PC-3 (cell line): ENCODE measurements around the gene TAX1BP3. TPM values are rescaled to one million over a fixed set of nuclear protein-coding genes. Genes with fewer than 3 reads are reported as not detected.

Source experiments
- ATAC-seq: fragments of 200-7000 bp; cut with Tn5 transposase; 2 replicates; pipeline ENCODE4 v1.9.1; 2020; ENCODE audit warnings: mild to moderate bottlenecking, moderate library complexity
- BruUV-seq: library from RNA; stranded (reverse); fragments of 400-500 nt; replicated peaks from 2 replicates; lab custom pipeline; 2021; lab: Mats Ljungman, UMichigan
- CTCF ChIA-PET: fragments of 300-600 bp; sonication (Branson Sonifier 250); formaldehyde crosslinking; loops from one replicate; lab custom pipeline; 2022; ENCODE audit warnings: antibody characterized with exemption; lab: Charles Lee
- POLR2A ChIA-PET: fragments of 300-600 bp; sonication (Branson Sonifier 250); formaldehyde crosslinking; loops from one replicate; lab custom pipeline; 2022; ENCODE audit warnings: antibody characterized with exemption; ENCODE audit not compliant: unreplicated experiment; lab: Charles Lee
- DNase-seq: peaks from one replicate; pipeline ENCODE4 v3.0.0-alpha.2; 2015
- H2AFZ ChIP-seq: fragments of 300-600 bp; sonication (generic); 2 replicates; pipeline ENCODE4 v1.6.0; 2016; ENCODE audit warnings: antibody characterized with exemption, low read length
- H3F3A ChIP-seq: fragments of 300-600 bp; sonication (generic); one replicate; pipeline ENCODE4 v1.6.0; 2017; ENCODE audit warnings: antibody characterized with exemption, low read length, control low read depth, mild to moderate bottlenecking; ENCODE audit not compliant: unreplicated experiment
- H3K27ac ChIP-seq: fragments of 300-600 bp; sonication (generic); 2 replicates; pipeline ENCODE4 v1.5.1; 2016; ENCODE audit warnings: mild to moderate bottlenecking, low read length
- H3K27me3 ChIP-seq: fragments of 300-600 bp; sonication (generic); 2 replicates; pipeline ENCODE4 v1.6.1; 2016; ENCODE audit warnings: low read length, mixed read lengths
- H3K36me3 ChIP-seq: fragments of 300-600 bp; sonication (generic); 2 replicates; pipeline ENCODE4 v1.6.1; 2016; ENCODE audit warnings: low read depth, mixed run types, low read length, mixed read lengths
- H3K4me1 ChIP-seq: fragments of 300-600 bp; sonication (generic); 2 replicates; pipeline ENCODE4 v1.5.1; 2016; ENCODE audit warnings: low read length; ENCODE audit not compliant: insufficient read depth
- H3K4me2 ChIP-seq: fragments of 300-600 bp; sonication (generic); 2 replicates; pipeline ENCODE4 v1.6.0; 2016; ENCODE audit warnings: low read length
- H3K4me3 ChIP-seq: fragments of 300-600 bp; sonication (generic); 2 replicates; pipeline ENCODE4 v1.5.1; 2016; ENCODE audit warnings: mild to moderate bottlenecking, low read length, mixed read lengths
- H3K79me2 ChIP-seq: fragments of 300-600 bp; sonication (generic); 2 replicates; pipeline ENCODE4 v1.6.1; 2017; ENCODE audit warnings: low read length, mixed read lengths
- H3K9ac ChIP-seq: fragments of 300-600 bp; sonication (generic); 2 replicates; pipeline ENCODE4 v1.6.0; 2016; ENCODE audit warnings: mild to moderate bottlenecking, low read length
- H3K9me2 ChIP-seq: fragments of 300-600 bp; sonication (generic); replicated peaks from 2 replicates; pipeline ENCODE4 v1.6.1; 2016; ENCODE audit warnings: mixed run types, low read length, mixed read lengths
- H3K9me3 ChIP-seq: fragments of 300-600 bp; sonication (generic); 2 replicates; pipeline ENCODE4 v1.6.1; 2016; ENCODE audit warnings: low read length, mixed read lengths
- H4K20me1 ChIP-seq: fragments of 300-600 bp; sonication (generic); 2 replicates; pipeline ENCODE4 v1.6.1; 2016; ENCODE audit warnings: low read length, mixed read lengths
- CTCF ChIP-seq: fragments of 300-600 bp; sonication (generic); conservative IDR thresholded peaks from 2 replicates; pipeline ENCODE4 v1.5.1; 2017; ENCODE audit warnings: antibody characterized with exemption, low read depth, mild to moderate bottlenecking, low read length
- EZH2 ChIP-seq: fragments of 300-600 bp; sonication (generic); IDR thresholded peaks from one replicate; pipeline ENCODE4 v1.6.1; 2017; ENCODE audit warnings: antibody characterized with exemption, mild to moderate bottlenecking, low read length; ENCODE audit not compliant: unreplicated experiment
- EZH2phosphoT487 ChIP-seq: fragments of 300-600 bp; sonication (generic); IDR thresholded peaks from 2 replicates; pipeline ENCODE4 v1.6.1; 2018; ENCODE audit warnings: mild to moderate bottlenecking, antibody characterized with exemption, low read length, borderline replicate concordance
- intact Hi-C: fragments of 100-400 bp; cut with micrococcal nuclease; formaldehyde crosslinking; loops from 2 replicates; pipeline ENCODE4 v1.9.0; 2023
- total RNA-seq: library from RNA; depleted of rRNA; stranded (reverse); fragments of >200 nt; gene quantifications from 2 replicates; pipeline ENCODE4 v1.2.3, GENCODE V29; 2014

Gene TAX1BP3
- total RNA-seq, 1 experiment from 2014 or later = 87.7 TPM

- Histone ChIP-seq H3K27ac (no peak overlapping the region), H3F3A (no peaks in the 10 kb centered on the region), H3K4me1 (no peaks in the 10 kb centered on the region), H3K36me3 (no peaks in the 10 kb centered on the region), H2AFZ (no peak overlapping the region), H3K4me2 (no peak overlapping the region), H3K79me2 (peaks cover 8% of the 10 kb centered on the region; the same call in 1 of the 2 replicates), H3K9me3 (no peaks in the 10 kb centered on the region), H4K20me1 (no peaks in the 10 kb centered on the region), H3K27me3 (no peaks in the 10 kb centered on the region), H3K4me3 (no peak overlapping the region), H3K9ac (no peak overlapping the region), H3K9me2 (no peaks in the 10 kb centered on the region)
- BruUV-seq = no TSS peak
- ATAC-seq (no peak), DNase-seq (no peak)
- POLR2A ChIA-PET = no interaction called here
- intact Hi-C loops = no loop called here
- CTCF ChIA-PET = no interaction called here
- TF ChIP-seq EZH2phosphoT487 (no peak), EZH2 (no peak), CTCF (no peak)
These were observed 27.4 kb downstream of the TAX1BP3 start for GRCh38 chr17:3641014-3641413.

GRCh38 chr17:3639981-3640596, 28.3 kb downstream of the TAX1BP3 start:
- no peak for TF ChIP-seq EZH2phosphoT487
- TF ChIP-seq CTCF = no peak
- TF ChIP-seq EZH2 = no peak
- DNase-seq = no peak
- ChIA-PET POLR2A (no interaction called here), CTCF (no interaction called here)
- no peaks in the 10 kb centered on the region for H3K4me1 ChIP-seq
- no peak overlapping the region for H3K4me3 ChIP-seq
- no peak for ATAC-seq
- H2AFZ ChIP-seq = no peak overlapping the region
- H3K4me2 ChIP-seq = no peak overlapping the region
- H3F3A ChIP-seq = no peaks in the 10 kb centered on the region
- no peak overlapping the region for H3K27ac ChIP-seq
- H3K9ac ChIP-seq = no peak overlapping the region
- H3K36me3 ChIP-seq = no peaks in the 10 kb centered on the region
- intact Hi-C loops = no loop called here
- no peaks in the 10 kb centered on the region for H3K27me3 ChIP-seq
- H4K20me1 ChIP-seq = no peaks in the 10 kb centered on the region
- no peaks in the 10 kb centered on the region for H3K9me2 ChIP-seq
- H3K9me3 ChIP-seq = no peaks in the 10 kb centered on the region
- peaks cover 16% of the 10 kb centered on the region for H3K79me2 ChIP-seq
- BruUV-seq = no TSS peak

- TSS peak; percentile 53 for BruUV-seq
- Histone ChIP-seq H3K9me2 (no peaks in the 10 kb centered on the region), H3K9ac (peak overlapping the region; percentile 93), H3K4me1 (peaks cover 6% of the 10 kb centered on the region; the same call in 1 of the 2 replicates), H3K4me3 (peak overlapping the region; percentile 86), H3F3A (no peaks in the 10 kb centered on the region), H3K9me3 (no peaks in the 10 kb centered on the region), H3K4me2 (peak overlapping the region; percentile 87), H3K79me2 (peaks cover 40% of the 10 kb centered on the region), H4K20me1 (no peaks in the 10 kb centered on the region), H2AFZ (peak overlapping the region; percentile 83), H3K27me3 (no peaks in the 10 kb centered on the region), H3K36me3 (no peaks in the 10 kb centered on the region; the same call in 1 of the 2 replicates), H3K27ac (peak overlapping the region; percentile 86)
- POLR2A ChIA-PET = interaction anchor here (0.5 kb wide), 1 partner anchor 118 kb away, joined by 3 read pairs; no protein-coding TSS in a partner anchor
- TF ChIP-seq EZH2 (no peak), CTCF (no peak), EZH2phosphoT487 (no peak)
- DNase-seq = no peak
- peak; percentile 4 for ATAC-seq
- CTCF ChIA-PET = interaction anchor here (0.5 to 1.0 kb wide), 3 partner anchors 23 to 1233 kb away, joined by 3 to 5 read pairs (median 5); no protein-coding TSS in a partner anchor
- intact Hi-C loops = loop anchor here (1.0 to 2.0 kb wide), 3 partner anchors 32 to 102 kb away; partner anchors contain the start of genes EMC6 and TAX1BP3
These were observed 31.4 kb downstream of the TAX1BP3 start for GRCh38 chr17:3636908-3637373.
